ENCODE measurements around the gene ZNF185.
A peak's percentile ranks its signal among the peaks of the same experiment; 100 is the strongest.
"Not testable (repeated sequence)": the region's sequence is repeated elsewhere in the genome, so short reads cannot be mapped to it uniquely, and the experiment has no call there.

Gene ZNF185

GRCh38 chrX:152895121-152895520 lies 2.7 kb upstream of the ZNF185 start:
- DNase-seq (ENCODE audit: low read depth in 1 of 2, low spot score in 1 of 2) = no peak

DNA sequence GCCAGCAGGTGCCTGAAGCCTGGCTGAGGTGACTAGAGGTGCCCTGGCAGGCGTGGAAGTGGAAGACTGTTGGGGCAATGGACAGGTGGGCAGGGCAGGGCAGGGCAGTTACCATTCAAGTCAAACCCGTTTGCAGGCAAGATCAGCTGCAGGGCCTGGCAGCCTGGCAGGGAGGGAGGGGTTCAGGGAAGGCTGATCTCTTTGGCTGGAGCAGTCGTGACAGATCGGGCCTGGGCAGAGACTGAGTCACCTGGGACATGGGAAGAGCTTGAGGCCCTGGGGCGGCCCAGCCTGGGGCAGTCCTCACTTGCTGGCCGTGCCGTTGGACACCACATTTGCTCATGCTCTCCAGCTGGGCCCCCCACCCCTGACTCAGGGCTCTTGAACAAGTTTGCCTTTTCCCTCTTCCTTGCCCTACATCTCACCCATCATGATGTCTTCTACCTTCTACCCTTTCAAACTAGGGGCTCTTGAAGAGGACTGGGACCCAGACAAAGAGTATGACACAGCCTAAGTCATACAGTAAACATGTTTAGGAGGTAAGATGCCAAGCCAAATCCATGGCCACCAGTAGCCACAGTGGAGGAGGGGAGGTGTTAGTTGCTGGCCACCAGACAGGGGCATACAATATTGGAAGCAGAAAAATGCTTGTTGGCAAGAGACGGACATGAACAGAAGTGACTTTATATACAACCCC lies 2.0 kb upstream of the ZNF185 start:
- DNase-seq (ENCODE audit: low read depth in 1 of 2, low spot score in 1 of 2) = no peak

GRCh38 chrX:152896450-152896849 lies 1.4 kb upstream of the ZNF185 start:
- DNase-seq (ENCODE audit: low read depth in 1 of 2, low spot score in 1 of 2) = no peak

GRCh38 chrX:152898442-152898841 lies 575 bp downstream of the ZNF185 start:
- DNase-seq (ENCODE audit: low read depth in 1 of 2, low spot score in 1 of 2) = no peak

DNA sequence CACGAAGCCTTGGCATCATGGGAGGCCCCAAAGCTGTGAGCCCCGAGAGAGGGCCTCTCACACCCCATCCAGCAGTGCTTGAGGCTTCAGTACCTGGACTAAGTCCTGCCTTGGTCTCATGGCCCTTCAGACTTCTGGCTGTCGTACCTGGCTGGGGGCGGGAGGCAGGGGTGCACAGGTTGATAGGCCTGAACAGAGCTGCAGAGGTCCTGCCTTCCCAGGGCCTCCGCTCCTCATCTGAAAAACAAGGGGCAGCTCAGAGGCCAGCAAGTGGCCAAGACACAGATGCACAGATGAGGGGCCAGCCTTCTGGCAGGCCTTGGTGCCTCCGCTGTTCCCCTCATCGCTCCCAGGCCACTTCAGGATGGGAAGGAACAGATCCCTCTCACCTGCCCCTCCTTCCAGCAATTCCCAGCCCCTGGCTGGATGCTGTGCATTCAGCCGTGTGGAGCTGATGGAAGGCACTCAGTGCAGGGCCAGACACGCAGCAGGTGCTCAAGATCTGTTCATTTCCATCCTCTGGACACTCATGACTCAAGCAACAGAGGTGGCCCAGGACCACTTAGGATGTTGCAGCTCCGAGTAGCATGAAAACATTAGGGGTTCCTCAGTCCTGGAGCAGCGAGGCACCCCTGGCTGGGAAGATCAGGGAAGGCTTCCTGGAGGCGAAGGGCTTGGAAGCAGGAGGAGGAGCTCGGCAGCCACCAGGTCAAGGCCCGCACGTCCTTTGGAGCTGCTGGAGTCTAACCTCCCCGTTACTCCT lies 1.4 kb downstream of the ZNF185 start:
- DNase-seq (ENCODE audit: low read depth in 1 of 2, low spot score in 1 of 2) = no peak

GRCh38 chrX:152899874-152900719 lies 2.2 kb downstream of the ZNF185 start:
- DNase-seq (ENCODE audit: low read depth in 1 of 2, low spot score in 1 of 2) = no peak

DNA sequence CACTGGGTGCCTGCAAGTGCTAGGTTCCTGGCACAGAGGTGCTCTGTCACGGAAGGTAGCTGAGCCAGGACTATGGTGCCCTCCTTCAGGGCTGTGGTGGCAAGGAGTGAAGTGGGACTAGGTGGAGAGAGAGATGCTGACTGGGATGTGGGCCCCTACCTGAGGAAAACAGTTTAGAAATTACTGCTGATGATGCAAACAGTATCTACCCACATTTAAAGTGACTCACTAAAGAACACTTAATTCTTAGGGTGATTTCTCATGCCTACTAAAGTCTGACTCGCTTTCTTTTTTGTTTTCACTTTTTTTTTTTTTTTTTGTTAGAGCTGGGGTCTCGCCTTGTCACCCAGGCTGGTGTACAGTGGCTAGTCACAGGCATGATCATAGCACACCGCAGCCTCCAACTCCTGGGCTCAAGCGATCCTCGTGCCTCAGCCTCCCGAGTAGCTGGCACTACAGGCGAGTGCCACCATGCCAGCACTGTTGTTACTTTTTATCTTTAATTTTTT lies 3.1 kb downstream of the ZNF185 start:
- DNase-seq (ENCODE audit: low read depth in 1 of 2, low spot score in 1 of 2) = no peak

DNA sequence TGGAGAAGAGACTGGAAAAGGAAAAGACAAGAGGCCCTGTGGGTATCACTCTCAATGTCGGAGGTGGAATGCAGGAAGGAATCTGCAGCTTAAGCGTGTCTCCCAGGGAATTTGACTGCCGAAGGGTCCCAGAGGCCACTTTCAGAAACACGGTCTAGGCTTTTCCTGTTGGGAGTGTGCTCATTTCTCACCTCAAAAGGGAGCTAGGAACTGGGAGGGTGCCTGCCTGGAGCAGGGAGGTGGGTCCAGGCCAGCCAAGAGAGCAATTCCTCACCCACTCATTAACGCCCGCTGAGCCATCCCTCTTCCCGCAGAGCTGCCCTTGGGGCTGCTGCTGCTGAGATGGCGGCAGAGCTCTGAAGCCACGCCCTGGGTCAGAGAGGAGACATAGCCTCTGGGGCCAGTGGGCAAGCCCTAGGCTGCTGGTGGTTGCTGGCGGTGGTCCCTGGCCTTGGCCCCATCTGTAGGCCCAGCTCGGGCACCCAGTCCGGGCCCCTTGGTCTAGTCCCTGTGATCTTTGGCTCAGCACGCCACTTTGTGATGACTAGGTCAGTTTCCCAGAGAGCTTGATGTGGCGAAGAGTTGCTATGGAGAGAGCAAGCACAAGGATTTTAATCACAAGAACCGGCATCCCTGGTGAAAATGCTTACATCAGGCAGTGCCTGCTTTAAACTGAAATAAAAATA lies 4.1 kb downstream of the ZNF185 start:
- no peak for DNase-seq (ENCODE audit: low read depth in 1 of 2, low spot score in 1 of 2)

DNA sequence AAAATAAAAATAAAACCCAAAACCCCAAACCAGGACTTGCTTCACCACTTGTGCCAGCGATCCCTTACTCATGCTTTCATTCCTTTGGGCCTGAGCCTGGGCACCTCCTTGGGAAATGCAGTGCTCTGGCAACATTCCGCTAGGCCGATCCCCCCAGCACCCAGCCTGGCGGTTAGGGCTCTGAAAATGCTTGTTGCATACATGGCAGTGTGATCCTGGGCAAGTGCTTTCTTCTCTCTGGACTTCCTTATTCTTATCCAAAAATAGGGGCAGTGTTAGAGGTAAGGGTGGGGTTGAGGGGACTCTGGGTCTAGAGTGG lies 4.6 kb downstream of the ZNF185 start:
- no peak for DNase-seq (ENCODE audit: low read depth in 1 of 2, low spot score in 1 of 2)

GRCh38 chrX:152903589-152903988 lies 5.7 kb downstream of the ZNF185 start:
- DNase-seq (ENCODE audit: low read depth in 1 of 2, low spot score in 1 of 2) = no peak

GRCh38 chrX:152904151-152905080 lies 6.5 kb downstream of the ZNF185 start:
- DNase-seq (ENCODE audit: low read depth in 1 of 2, low spot score in 1 of 2) = peak in 1 of 2 donors; percentile 5

DNA sequence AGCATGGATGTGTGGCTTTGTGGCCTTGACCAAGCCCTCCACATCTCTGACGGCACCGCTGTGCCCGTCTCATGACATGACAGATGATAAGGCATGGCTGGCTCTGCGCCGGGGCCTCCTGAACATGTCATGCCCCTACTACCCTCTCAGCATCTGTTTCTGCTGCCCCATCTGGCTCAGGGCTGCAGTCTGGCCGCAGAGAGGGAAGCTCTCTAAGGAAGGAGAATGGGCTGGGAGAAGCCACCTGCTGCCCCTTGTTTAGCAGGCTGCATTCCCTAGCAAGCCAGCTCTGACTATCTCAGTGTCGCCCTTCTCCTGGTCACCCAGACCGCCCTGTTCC lies 7.2 kb downstream of the ZNF185 start:
- DNase-seq (ENCODE audit: low read depth in 1 of 2, low spot score in 1 of 2) = no peak

DNA sequence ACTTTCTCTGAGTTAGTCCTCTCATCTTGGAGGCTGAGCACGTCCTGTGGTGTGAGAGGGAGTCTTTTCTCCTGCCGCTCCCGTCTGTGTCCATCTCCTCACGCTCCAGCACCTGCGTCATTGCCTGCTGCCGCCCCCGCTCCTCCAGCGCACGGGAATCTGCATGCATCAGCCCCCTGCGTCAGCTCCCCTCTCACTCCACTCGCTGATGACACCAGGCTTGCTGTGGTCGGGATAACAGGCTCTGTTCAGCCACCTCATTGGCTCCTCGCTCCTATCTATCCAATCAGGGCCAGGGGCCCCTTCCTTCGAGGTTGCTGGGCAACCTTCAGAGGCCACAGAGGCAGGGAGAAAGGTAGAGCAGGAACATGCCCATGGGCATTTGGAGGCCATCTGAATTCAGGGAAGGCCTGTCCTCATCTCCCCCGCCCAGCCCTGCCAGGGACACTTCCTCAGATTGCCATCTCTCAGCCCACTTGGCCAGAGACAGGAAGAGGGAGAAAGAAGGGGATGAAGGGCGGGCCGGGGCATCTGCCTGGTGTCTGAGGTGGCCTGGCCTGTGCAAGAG lies 9.3 kb downstream of the ZNF185 start:
- no peak for DNase-seq (ENCODE audit: low read depth in 1 of 2, low spot score in 1 of 2)

DNA sequence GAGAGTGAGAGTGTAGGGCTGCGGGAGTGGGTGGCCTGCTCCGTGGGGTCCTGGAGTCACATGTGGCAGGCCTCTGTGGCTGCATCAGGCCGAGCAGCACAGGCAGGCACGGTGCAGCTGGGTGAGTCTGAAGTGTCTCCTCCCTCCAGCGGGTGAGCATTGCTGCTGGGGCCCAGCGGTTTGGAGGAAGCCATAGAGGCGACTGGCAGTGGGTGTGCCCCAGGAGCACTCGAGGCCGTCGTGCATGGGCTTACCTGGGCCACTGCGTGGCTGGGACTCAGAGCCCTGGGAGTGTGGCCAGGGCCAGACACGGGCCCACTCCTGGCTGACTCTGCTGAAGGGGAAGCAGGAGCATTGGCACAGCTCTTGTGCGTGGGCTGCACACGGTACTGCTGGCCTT lies 10.6 kb downstream of the ZNF185 start:
- DNase-seq (ENCODE audit: low read depth in 1 of 2, low spot score in 1 of 2) = no peak

DNA sequence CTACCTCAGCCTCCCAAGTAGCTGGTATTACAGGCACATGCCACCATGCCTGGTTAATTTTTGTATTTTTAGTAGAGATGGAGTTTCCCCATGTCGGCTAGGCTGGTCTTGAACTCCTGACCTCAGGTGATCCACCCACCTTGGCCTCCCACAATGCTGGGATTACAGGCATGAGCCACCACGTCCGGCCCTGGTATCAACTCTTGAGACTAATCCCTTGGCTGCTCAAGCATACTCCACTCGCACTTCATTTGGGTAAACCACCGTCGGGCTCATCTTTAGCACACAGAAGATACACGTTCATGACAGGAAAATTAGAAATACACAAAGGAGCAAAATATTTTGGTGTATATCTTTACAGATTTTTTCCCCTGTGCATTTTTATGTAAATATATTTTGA lies 12.2 kb downstream of the ZNF185 start:
- not testable (repeated sequence) for DNase-seq (ENCODE audit: low read depth in 1 of 2, low spot score in 1 of 2)

DNA sequence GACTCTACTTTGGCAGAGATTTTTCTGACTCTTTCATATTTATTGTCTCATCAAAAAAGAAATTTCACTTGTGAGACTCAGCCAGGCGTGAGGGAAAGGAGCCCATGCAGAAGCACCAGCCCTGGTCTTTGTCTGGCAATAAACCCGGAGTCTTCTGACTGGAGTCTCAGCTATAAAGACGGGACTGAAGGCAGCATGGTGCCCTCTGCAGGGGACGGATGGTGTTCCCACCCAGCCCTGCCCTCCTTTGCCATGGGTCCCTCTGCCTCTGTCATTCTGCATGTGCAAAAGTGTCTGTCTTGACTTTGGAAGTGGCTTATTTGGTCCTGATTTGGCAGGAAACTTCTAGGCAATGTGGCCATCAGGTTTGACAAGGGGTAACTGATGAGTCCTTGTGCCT lies 14.2 kb downstream of the ZNF185 start:
- DNase-seq (ENCODE audit: low read depth in 1 of 2, low spot score in 1 of 2) = no peak

DNA sequence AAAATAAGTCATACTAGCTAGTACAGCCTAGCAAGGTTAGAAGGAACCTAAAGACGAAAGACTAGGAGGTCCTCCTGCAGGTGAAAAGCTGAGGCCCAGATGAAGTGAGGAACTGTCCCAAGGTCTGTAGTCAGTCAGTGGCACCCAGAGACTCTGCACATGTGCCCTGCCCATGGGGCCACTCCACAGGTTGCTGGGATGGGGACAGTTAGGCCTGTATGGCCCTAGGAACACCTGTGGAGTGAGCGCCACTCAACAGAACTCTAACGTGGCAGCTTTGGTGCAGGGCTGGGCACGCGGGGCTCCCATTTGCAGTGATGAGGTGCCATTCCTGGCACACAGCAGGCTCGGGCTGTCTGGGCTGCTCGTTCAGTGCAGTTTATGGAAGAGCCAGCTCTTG lies 14.8 kb downstream of the ZNF185 start:
- no peak for DNase-seq (ENCODE audit: low read depth in 1 of 2, low spot score in 1 of 2)

- no peak for DNase-seq (ENCODE audit: low read depth in 1 of 2, low spot score in 1 of 2)
Measured at GRCh38 chrX:152913346-152913745, 15.5 kb downstream of the ZNF185 start.

GRCh38 chrX:152913910-152914309 lies 16.0 kb downstream of the ZNF185 start:
- DNase-seq (ENCODE audit: low read depth in 1 of 2, low spot score in 1 of 2) = no peak

Measured in activated T-helper 1 cell treated with anti-CD3 and anti-CD28 coated beads, Interleukin-2, amount 50 U/mL, for 16 hours (primary cell).